Vagina (tissue), 2 donors: Measurements from ENCODE around the gene UPB1. TPM values are rescaled to one million over a fixed set of nuclear protein-coding genes. Genes with fewer than 3 reads are reported as not detected.

Source experiments
- DNase-seq, 2 donors: peaks; one replicate each; pipeline ENCODE4 v3.0.0-alpha.2; 2017; ENCODE audit errors: extremely low spot score in 2 of 2
- H3K27ac ChIP-seq: fragments of 200-600 bp; sonication (generic); one replicate; pipeline ENCODE4 v1.5.1; 2019
- H3K27me3 ChIP-seq: fragments of 200-600 bp; sonication (generic); one replicate; pipeline ENCODE4 v1.5.1; 2019
- H3K36me3 ChIP-seq, 2 donors: fragments of 200-600 bp; sonication (generic); one replicate each; pipeline ENCODE4 v1.5.1; 2017 to 2019
- H3K4me1 ChIP-seq: fragments of 200-600 bp; sonication (generic); one replicate; pipeline ENCODE4 v1.5.1; 2019
- H3K4me3 ChIP-seq, 2 donors: fragments of 200-600 bp; sonication (generic); 1 replicate in 1 of 2; 2 replicates in 1 of 2; pipeline ENCODE4 v1.5.1; 2016 to 2019
- H3K9me3 ChIP-seq: fragments of 200-600 bp; sonication (generic); one replicate; pipeline ENCODE4 v1.5.1; 2019
- POLR2A ChIP-seq, 2 donors: fragments of 450-650 bp; IDR thresholded peaks; one replicate each; pipeline ENCODE4 v1.6.1; 2017; ENCODE audit warnings: antibody characterized with exemption in 2 of 2, mild to moderate bottlenecking in 2 of 2, moderate library complexity in 2 of 2
- POLR2AphosphoS5 ChIP-seq, 2 donors: sonication (generic); formaldehyde crosslinking; IDR thresholded peaks; one replicate each; pipeline ENCODE4 v1.9.0; 2017; ENCODE audit warnings: antibody characterized with exemption in 2 of 2, mild to moderate bottlenecking in 2 of 2, low read depth in 1 of 2; ENCODE audit not compliant: insufficient read depth in 1 of 2
- intact Hi-C: fragments of 100-400 bp; cut with DNase I; formaldehyde crosslinking; loops from one replicate; pipeline ENCODE4 v1.15.1; 2023
- total RNA-seq: library from RNA; depleted of rRNA; stranded (reverse); fragments of >200 nt; gene quantifications from one replicate; pipeline ENCODE4 v1.2.3, GENCODE V29; 2016
- TF ChIP-seq, protein P1 (sequence below), 3 experiments: fragments of 450-650 bp in 2 of 3; fragments of 200-600 bp in 1 of 3; sonication (generic) in 1 of 3; IDR thresholded peaks; one replicate each; pipeline ENCODE4 v1.5.1; 2017 to 2019; ENCODE audit warnings: antibody characterized with exemption in 3 of 3, mild to moderate bottlenecking in 2 of 3, moderate library complexity in 2 of 3

UPB1 gene
- total RNA-seq, 1 donor from 2014 or later, result not detected

DNA sequence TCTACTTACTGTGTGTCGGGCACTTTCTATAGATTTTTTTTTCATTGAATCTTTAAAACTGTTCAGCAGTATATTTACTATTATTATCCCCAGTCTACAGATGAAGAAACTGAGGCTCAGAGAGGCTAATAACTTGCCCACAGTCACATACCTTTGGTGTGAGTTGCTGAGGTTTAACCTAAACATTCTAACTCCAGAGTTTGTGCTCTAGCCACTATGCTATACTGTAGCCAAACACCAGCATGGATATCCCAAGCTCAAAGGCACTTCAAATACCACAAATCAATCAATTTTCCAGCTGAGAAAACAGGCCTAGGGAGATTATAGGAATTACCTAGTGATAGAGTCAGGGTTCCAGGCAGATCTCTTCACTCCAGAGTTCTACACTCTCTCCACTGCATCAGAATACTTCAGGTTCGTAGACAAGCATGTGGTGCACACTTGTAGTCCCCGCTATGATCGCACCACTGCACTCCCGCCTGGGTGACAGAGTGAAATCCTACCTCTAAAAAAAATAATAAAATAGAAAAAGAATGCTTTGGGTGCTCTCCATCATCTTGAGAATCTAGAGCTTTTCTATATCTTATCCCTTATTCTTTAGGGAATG lies 20.4 kb upstream of the UPB1 start:
- H3K27ac ChIP-seq, result no peak overlapping the region
- intact Hi-C loops, result no loop called here

DNA sequence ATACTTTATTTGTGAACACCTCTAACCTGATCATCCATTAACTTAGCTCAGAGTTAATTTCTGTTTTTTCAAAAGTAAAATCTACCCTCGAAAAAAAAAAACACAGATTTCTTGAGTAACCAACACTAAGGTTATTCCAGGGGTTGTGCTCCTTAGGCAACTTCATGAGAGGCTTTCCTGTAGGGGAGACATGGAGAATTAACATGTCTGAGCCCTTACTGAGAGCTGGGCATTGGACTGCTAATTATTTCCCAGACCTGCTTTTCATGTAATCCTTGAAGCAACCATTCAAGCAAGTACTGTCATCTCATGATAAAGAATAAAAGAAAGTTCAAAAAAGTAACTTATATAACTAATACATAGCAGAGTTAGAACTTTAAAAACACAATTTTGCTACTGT lies 13.5 kb upstream of the UPB1 start:
- H3K27me3 ChIP-seq, result no peaks in the 10 kb centered on the region
- H3K4me3 ChIP-seq, result no peak overlapping the region
- H3K27ac ChIP-seq, result no peak overlapping the region
- DNase-seq, result no peak
- peaks cover 8% of the 10 kb centered on the region for H3K4me1 ChIP-seq
- intact Hi-C loops, result no loop called here
- TF ChIP-seq POLR2A (IDR thresholded peaks at IDR 0.05) (no peak), POLR2AphosphoS5 (IDR thresholded peaks at IDR 0.05; ENCODE audit: insufficient read depth in 1 of 2, low read depth in 1 of 2) (no peak)
- TF ChIP-seq, protein P1, sequence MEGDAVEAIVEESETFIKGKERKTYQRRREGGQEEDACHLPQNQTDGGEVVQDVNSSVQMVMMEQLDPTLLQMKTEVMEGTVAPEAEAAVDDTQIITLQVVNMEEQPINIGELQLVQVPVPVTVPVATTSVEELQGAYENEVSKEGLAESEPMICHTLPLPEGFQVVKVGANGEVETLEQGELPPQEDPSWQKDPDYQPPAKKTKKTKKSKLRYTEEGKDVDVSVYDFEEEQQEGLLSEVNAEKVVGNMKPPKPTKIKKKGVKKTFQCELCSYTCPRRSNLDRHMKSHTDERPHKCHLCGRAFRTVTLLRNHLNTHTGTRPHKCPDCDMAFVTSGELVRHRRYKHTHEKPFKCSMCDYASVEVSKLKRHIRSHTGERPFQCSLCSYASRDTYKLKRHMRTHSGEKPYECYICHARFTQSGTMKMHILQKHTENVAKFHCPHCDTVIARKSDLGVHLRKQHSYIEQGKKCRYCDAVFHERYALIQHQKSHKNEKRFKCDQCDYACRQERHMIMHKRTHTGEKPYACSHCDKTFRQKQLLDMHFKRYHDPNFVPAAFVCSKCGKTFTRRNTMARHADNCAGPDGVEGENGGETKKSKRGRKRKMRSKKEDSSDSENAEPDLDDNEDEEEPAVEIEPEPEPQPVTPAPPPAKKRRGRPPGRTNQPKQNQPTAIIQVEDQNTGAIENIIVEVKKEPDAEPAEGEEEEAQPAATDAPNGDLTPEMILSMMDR (IDR thresholded peaks at IDR 0.05), result no peak
- H3K36me3 ChIP-seq, result no peaks in the 10 kb centered on the region
- H3K9me3 ChIP-seq, result no peaks in the 10 kb centered on the region

More for the DNA sequence above, 20.4 kb upstream of the UPB1 start:
- TF ChIP-seq POLR2A (IDR thresholded peaks at IDR 0.05), result no peak
- no peak for TF ChIP-seq POLR2AphosphoS5 (IDR thresholded peaks at IDR 0.05; ENCODE audit: insufficient read depth in 1 of 2, low read depth in 1 of 2)
- TF ChIP-seq, protein P1 (IDR thresholded peaks at IDR 0.05), result no peak
- Histone ChIP-seq H3K36me3 (no peaks in the 10 kb centered on the region), H3K4me1 (no peaks in the 10 kb centered on the region), H3K9me3 (no peaks in the 10 kb centered on the region), H3K4me3 (no peak overlapping the region), H3K27me3 (no peaks in the 10 kb centered on the region)
- DNase-seq, result no peak

DNA sequence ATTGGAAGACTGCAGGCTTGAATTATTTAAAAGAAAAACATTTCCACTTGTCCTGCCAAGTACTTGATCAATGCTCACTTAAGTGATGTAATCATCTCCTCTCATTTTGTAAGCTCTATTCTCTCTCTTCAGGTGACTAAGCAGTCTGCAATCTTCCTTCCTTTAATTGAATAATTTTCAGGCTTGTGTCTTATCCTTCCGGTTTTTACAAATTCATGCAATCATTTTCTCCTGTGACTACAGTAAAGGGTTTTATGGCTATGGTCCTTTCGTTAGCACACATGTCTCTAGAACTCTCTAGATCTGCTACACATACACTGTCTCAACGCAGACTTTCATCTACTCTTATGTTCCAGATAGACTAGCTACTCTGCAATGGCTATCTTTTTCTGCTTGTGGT lies 12.6 kb upstream of the UPB1 start:
- no peak overlapping the region for H3K4me3 ChIP-seq
- H3K27me3 ChIP-seq, result no peaks in the 10 kb centered on the region
- no peaks in the 10 kb centered on the region for H3K9me3 ChIP-seq
- DNase-seq, result no peak
- intact Hi-C loops, result no loop called here
- H3K36me3 ChIP-seq, result no peaks in the 10 kb centered on the region
- TF ChIP-seq POLR2AphosphoS5 (IDR thresholded peaks at IDR 0.05; ENCODE audit: insufficient read depth in 1 of 2, low read depth in 1 of 2) (peak in 1 of 2 donors; percentile 56), POLR2A (IDR thresholded peaks at IDR 0.05) (no peak)
- TF ChIP-seq, protein P1 (IDR thresholded peaks at IDR 0.05), result no peak
- peaks cover 8% of the 10 kb centered on the region for H3K4me1 ChIP-seq
- no peak overlapping the region for H3K27ac ChIP-seq

DNA sequence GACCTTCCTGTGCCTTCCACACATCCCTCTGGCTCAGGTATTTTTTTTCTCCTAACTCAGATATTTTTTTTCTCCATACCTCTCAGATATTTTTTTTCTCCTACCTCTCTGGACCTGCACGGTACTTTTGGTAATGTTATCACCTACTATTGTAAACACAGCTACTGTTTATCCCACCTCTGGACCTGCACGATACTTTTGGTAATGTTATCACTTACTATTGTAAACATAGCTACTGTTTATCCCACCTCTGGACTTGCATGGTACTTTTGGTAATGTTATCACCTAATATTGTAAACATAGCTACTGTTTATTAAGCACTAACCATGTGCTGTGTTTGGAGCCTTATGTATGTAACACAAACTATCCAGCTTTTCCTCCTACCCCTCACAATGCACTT lies 12.1 kb upstream of the UPB1 start:
- intact Hi-C loops, result no loop called here
- H3K27ac ChIP-seq, result no peak overlapping the region

More for the DNA sequence above, 12.1 kb upstream of the UPB1 start:
- no peaks in the 10 kb centered on the region for H3K27me3 ChIP-seq
- no peak for TF ChIP-seq POLR2A (IDR thresholded peaks at IDR 0.05)
- TF ChIP-seq POLR2AphosphoS5 (IDR thresholded peaks at IDR 0.05; ENCODE audit: insufficient read depth in 1 of 2, low read depth in 1 of 2), result no peak
- TF ChIP-seq, protein P1 (IDR thresholded peaks at IDR 0.05), result no peak
- H3K36me3 ChIP-seq, result no peaks in the 10 kb centered on the region
- no peaks in the 10 kb centered on the region for H3K9me3 ChIP-seq
- peaks cover 8% of the 10 kb centered on the region for H3K4me1 ChIP-seq
- no peak overlapping the region for H3K4me3 ChIP-seq
- no peak for DNase-seq
